Measurements from ENCODE around the gene ATP8B1. TPM values are rescaled to one million over a fixed set of nuclear protein-coding genes. Genes with fewer than 3 reads are reported as not detected.

The ATP8B1 gene
- total RNA-seq, 1 experiment from 2014 or later, result 62.3 TPM

DNA sequence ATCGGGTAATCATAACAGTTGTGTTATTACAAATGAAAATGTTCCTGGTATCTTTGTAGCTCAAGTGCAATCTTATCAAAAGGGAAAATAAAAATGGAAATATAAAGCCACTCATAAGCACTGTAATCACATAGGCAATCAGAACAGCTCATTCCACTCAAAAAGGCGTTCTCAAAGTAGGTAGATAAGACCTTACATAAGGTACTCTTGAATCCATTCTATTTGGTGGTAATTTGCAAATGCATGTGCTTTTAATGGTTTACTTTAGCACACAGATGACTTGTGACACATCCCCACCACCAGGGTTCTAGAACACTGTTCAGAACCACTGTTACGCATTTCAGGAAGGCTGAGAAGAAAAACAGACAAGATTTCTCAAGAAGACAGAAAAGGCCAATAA lies 94.8 kb downstream of the ATP8B1 start:
- no peak overlapping the region for H3K4me3 Mint-ChIP-seq (ENCODE audit: low read depth, unreplicated experiment)
- no TSS peak for BruUV-seq (replicated peaks)
- CTCF ChIA-PET, result no interaction called here
- H3K9me3 Mint-ChIP-seq (ENCODE audit: low read depth, unreplicated experiment), result peaks cover 3% of the 10 kb centered on the region
- intact Hi-C loops (cut with micrococcal nuclease; ENCODE audit: unreplicated experiment), result no loop called here
- H3K36me3 Mint-ChIP-seq (ENCODE audit: insufficient read depth, unreplicated experiment), result peaks cover 24% of the 10 kb centered on the region
- peaks cover 29% of the 10 kb centered on the region for H3K4me1 Mint-ChIP-seq (ENCODE audit: low read depth, unreplicated experiment)
- DNase-seq, result no peak
- no peaks in the 10 kb centered on the region for H3K27me3 Mint-ChIP-seq (ENCODE audit: unreplicated experiment)
- H3K27ac Mint-ChIP-seq (ENCODE audit: unreplicated experiment), result no peak overlapping the region
- TF ChIP-seq, protein P1, sequence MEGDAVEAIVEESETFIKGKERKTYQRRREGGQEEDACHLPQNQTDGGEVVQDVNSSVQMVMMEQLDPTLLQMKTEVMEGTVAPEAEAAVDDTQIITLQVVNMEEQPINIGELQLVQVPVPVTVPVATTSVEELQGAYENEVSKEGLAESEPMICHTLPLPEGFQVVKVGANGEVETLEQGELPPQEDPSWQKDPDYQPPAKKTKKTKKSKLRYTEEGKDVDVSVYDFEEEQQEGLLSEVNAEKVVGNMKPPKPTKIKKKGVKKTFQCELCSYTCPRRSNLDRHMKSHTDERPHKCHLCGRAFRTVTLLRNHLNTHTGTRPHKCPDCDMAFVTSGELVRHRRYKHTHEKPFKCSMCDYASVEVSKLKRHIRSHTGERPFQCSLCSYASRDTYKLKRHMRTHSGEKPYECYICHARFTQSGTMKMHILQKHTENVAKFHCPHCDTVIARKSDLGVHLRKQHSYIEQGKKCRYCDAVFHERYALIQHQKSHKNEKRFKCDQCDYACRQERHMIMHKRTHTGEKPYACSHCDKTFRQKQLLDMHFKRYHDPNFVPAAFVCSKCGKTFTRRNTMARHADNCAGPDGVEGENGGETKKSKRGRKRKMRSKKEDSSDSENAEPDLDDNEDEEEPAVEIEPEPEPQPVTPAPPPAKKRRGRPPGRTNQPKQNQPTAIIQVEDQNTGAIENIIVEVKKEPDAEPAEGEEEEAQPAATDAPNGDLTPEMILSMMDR (IDR thresholded peaks at IDR 0.05; ENCODE audit: unreplicated experiment), result no peak

DNA sequence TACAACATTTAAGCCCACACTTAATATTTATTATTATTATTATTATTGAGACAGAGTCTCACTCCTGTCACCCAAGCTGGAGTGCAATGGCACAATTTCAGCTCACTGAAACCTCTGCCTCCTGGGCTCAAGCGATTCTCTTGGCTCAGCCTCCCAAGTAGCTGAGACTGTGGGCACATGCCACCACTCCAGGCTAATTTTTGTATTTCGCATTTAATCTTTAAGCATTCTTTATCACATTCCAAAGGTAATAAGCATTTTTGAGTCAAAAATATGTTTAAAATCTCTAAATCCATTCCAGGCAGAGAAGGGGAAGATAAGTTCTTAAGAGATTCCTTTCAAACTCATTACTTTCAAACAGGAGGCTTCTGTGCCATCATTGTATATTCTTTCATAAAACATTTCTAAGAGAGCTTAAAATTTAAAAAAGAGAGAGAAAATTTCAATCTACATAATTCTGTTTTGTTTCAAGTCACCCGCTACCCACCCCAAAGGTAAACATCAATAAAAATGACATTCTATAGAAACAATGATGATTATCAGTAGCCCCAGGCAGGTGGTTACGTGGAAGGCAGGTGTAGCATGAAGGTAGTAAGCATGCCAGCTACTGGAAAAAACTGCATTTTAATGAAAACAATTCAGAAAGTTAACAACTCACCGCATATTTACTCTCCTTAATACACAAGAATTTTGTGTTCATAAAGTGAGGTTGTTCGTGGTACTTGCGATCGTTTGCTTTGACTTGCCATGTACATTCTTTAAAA lies 97.1 kb downstream of the ATP8B1 start:
- peaks cover 22% of the 10 kb centered on the region for H3K4me1 Mint-ChIP-seq (ENCODE audit: low read depth, unreplicated experiment)
- no peak overlapping the region for H3K4me3 Mint-ChIP-seq (ENCODE audit: low read depth, unreplicated experiment)
- no peak for DNase-seq
- peaks cover 30% of the 10 kb centered on the region for H3K36me3 Mint-ChIP-seq (ENCODE audit: insufficient read depth, unreplicated experiment)
- H3K27ac Mint-ChIP-seq (ENCODE audit: unreplicated experiment), result no peak overlapping the region
- TSS peak; percentile 14 for BruUV-seq (replicated peaks)
- CTCF ChIA-PET, result no interaction called here
- intact Hi-C loops (cut with micrococcal nuclease; ENCODE audit: unreplicated experiment), result no loop called here
- TF ChIP-seq, protein P1 (IDR thresholded peaks at IDR 0.05; ENCODE audit: unreplicated experiment), result no peak
- no peaks in the 10 kb centered on the region for H3K27me3 Mint-ChIP-seq (ENCODE audit: unreplicated experiment)
- peaks cover 3% of the 10 kb centered on the region for H3K9me3 Mint-ChIP-seq (ENCODE audit: low read depth, unreplicated experiment)

DNA sequence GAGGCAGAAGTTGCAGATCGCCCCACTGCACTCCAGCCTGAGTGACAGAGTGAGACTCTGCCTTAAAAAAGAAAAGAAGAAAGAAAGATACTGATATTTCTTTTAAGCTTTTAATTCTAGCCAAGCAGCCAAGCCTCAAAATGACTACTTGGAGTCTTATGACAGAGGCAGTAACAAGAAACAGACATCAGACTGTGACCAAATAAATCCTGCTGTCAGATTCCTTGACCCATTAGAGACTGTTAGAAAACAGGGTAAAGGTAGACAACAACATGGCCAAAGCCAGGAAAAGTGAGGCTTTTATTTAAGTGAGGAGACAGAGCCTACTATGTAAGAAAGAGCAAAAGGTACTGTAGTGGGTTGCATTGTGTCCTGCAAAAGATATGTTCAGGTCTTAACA lies 98.1 kb downstream of the ATP8B1 start:
- peaks cover 3% of the 10 kb centered on the region for H3K9me3 Mint-ChIP-seq (ENCODE audit: low read depth, unreplicated experiment)
- H3K4me3 Mint-ChIP-seq (ENCODE audit: low read depth, unreplicated experiment), result no peak overlapping the region
- TF ChIP-seq, protein P1 (IDR thresholded peaks at IDR 0.05; ENCODE audit: unreplicated experiment), result no peak
- CTCF ChIA-PET, result no interaction called here
- no peaks in the 10 kb centered on the region for H3K27me3 Mint-ChIP-seq (ENCODE audit: unreplicated experiment)
- peaks cover 17% of the 10 kb centered on the region for H3K4me1 Mint-ChIP-seq (ENCODE audit: low read depth, unreplicated experiment)
- no peak for DNase-seq
- peaks cover 24% of the 10 kb centered on the region for H3K36me3 Mint-ChIP-seq (ENCODE audit: insufficient read depth, unreplicated experiment)
- peak overlapping the region; percentile 18 for H3K27ac Mint-ChIP-seq (ENCODE audit: unreplicated experiment)
- no TSS peak for BruUV-seq (replicated peaks)
- intact Hi-C loops (cut with micrococcal nuclease; ENCODE audit: unreplicated experiment), result no loop called here

DNA sequence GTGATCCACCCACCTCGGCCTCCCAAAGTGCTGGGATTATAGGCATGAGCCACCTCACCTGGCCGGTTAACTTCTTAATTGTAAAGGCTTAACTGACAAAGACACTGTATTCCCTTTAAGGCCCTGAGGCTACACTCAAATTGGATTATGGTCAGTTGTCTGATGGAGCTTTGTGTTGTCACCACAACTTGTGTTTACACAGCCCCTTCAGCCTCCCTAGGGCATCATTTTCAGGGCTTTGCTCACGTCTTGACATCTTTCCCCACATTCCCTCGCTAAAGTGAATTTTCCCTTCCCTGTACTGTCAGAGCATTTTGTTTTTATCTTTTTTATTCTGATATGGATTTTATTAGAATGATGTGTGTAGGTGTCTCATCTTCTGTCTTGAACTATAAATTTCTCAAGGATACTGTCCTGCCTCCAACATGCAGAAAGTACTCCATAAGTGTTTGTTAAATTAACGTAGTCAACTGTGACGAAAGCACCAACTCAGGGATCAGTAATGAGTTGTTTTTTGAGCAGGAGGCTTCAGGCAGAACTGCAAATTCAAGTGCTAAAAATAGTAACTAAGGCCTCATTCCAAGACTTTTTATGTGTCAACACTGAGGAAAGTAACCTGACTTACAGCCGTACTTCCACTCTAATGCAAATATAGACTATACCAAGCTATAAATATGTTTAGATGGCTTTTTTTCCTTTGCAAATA lies 104.4 kb downstream of the ATP8B1 start:
- H3K9me3 Mint-ChIP-seq (ENCODE audit: low read depth, unreplicated experiment), result no peaks in the 10 kb centered on the region
- H3K4me3 Mint-ChIP-seq (ENCODE audit: low read depth, unreplicated experiment), result no peak overlapping the region

More for the DNA sequence above, 104.4 kb downstream of the ATP8B1 start:
- BruUV-seq (replicated peaks), result no TSS peak
- TF ChIP-seq, protein P1 (IDR thresholded peaks at IDR 0.05; ENCODE audit: unreplicated experiment), result no peak
- Mint-ChIP-seq H3K27ac (ENCODE audit: unreplicated experiment) (no peak overlapping the region), H3K27me3 (ENCODE audit: unreplicated experiment) (no peaks in the 10 kb centered on the region), H3K4me1 (ENCODE audit: low read depth, unreplicated experiment) (peaks cover 7% of the 10 kb centered on the region), H3K36me3 (ENCODE audit: insufficient read depth, unreplicated experiment) (peaks cover 29% of the 10 kb centered on the region)
- CTCF ChIA-PET, result no interaction called here
- no peak for DNase-seq
- intact Hi-C loops (cut with micrococcal nuclease; ENCODE audit: unreplicated experiment), result no loop called here
